ENCODE results near the gene USP13.

DNA sequence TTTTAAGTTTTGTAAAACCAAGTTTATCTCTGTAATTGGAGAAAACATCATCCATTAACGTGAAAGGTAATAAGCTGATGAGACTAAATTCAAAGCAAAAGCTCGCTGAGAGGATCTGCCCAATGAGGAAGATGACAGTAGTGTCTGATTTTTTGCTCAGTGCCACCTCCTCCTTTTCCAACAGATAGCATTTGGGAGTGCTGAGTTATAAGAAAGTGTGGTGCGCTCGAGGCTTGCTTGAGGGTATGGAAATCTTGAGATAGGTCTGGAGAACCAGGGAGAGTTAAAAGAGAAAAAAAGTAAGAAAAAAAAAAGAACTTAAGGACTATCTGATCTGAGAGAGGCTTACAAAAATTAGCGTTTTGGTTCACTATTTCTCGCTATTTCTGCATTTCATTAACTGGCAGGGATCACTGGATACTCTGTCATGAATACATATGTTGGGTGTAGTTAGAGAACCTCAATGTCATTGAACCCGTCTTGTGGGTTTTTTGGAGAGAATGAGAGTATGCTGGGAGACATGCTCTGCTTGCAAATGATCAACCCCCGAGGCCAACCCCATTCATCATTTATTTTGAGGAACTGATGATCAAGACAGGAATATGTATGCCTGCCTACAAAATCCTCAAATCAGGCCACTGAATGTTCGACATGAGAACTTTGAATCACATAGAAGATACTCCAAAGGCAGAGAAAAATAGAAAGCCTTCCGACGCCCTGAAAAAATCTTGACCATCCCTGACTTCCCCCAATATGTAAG is 973 bp upstream of the USP13 start:
- TF ChIP-seq, protein P1, sequence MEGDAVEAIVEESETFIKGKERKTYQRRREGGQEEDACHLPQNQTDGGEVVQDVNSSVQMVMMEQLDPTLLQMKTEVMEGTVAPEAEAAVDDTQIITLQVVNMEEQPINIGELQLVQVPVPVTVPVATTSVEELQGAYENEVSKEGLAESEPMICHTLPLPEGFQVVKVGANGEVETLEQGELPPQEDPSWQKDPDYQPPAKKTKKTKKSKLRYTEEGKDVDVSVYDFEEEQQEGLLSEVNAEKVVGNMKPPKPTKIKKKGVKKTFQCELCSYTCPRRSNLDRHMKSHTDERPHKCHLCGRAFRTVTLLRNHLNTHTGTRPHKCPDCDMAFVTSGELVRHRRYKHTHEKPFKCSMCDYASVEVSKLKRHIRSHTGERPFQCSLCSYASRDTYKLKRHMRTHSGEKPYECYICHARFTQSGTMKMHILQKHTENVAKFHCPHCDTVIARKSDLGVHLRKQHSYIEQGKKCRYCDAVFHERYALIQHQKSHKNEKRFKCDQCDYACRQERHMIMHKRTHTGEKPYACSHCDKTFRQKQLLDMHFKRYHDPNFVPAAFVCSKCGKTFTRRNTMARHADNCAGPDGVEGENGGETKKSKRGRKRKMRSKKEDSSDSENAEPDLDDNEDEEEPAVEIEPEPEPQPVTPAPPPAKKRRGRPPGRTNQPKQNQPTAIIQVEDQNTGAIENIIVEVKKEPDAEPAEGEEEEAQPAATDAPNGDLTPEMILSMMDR (IDR thresholded peaks at IDR 0.05 in 4 of 5, conservative IDR thresholded peaks at IDR 0.05 in 1 of 5), result no peak
- no peak for TF ChIP-seq POLR2A (IDR thresholded peaks at IDR 0.05)
